Adrenal gland (tissue), 12 donors: ENCODE data around the gene PRDM16. TPM values are rescaled to one million over a fixed set of nuclear protein-coding genes. Genes with fewer than 3 reads are reported as not detected.
A peak's percentile ranks its signal among the peaks of the same experiment; 100 is the strongest.

Experiments
- DNase-seq, 7 donors: peaks; one replicate each; pipeline ENCODE4 v3.0.0-alpha.2; 2019 to 2020
- H3K27ac ChIP-seq, 5 donors: fragments of 200-600 bp; sonication (generic) in 4 of 5; 1 replicate in 3 of 5; 2 replicates in 2 of 5; pipeline versions ENCODE4 v1.5.1 to v1.8.0; 2016 to 2020; ENCODE audit warnings: mild to moderate bottlenecking in 1 of 5
- H3K27me3 ChIP-seq: fragments of 200-600 bp; 2 replicates; pipeline ENCODE4 v1.8.0; 2021
- H3K36me3 ChIP-seq, 2 donors: fragments of 200-600 bp; replicated peaks in 1 of 2; 1 replicate in 1 of 2; 2 replicates in 1 of 2; pipeline versions ENCODE4 v1.5.1 to v1.8.0; 2018 to 2022
- H3K4me1 ChIP-seq, 2 donors: fragments of 200-600 bp; replicated peaks in 1 of 2; 1 replicate in 1 of 2; 2 replicates in 1 of 2; pipeline versions ENCODE4 v1.5.1 to v1.8.0; 2018 to 2021
- H3K4me3 ChIP-seq, 4 donors: fragments of 200-600 bp; sonication (generic) in 3 of 4; one replicate each; pipeline ENCODE4 v1.5.1; 2016 to 2018
- H3K9me3 ChIP-seq, 3 donors: fragments of 200-600 bp; sonication (generic) in 1 of 3; replicated peaks in 1 of 3; 1 replicate in 2 of 3; 2 replicates in 1 of 3; pipeline versions ENCODE4 v1.5.1 to v1.8.0; 2016 to 2021
- POLR2A ChIP-seq, 2 donors: fragments of 450-650 bp; IDR thresholded peaks; one replicate each; pipeline ENCODE4 v1.6.1; 2017; ENCODE audit warnings: antibody characterized with exemption in 2 of 2, mild to moderate bottlenecking in 2 of 2, moderate library complexity in 1 of 2
- WGBS, 4 donors: extraction: QIAGEN DNeasy Blood & Tissue Kit in 2 of 4; methylation state at CpG; one replicate each; pipeline versions ENCODE4 v1.1.5 to v1.1.7; 2013 to 2017; 5-methylcytosine and 5-hydroxymethylcytosine counted together
- intact Hi-C, 2 donors: fragments of 100-400 bp; cut with DNase I; formaldehyde crosslinking; loops; one replicate each; pipeline versions ENCODE4 v1.14.1 to v1.15.0; 2022 to 2023
- polyA plus RNA-seq, 3 donors: library from polyadenylated mRNA; stranded (reverse); fragments of 200-250 nt in 2 of 3; fragments of 350-450 nt in 1 of 3; fragmentation: Illumina TruSeq in 1 of 3; extraction: RNeasy Lipid Tissue Mini Kit (QIAGEN cat#74804) in 1 of 3; gene quantifications; one replicate each; pipeline ENCODE4 v1.2.3, GENCODE V29; 2013 to 2014
- total RNA-seq, 9 donors: library from RNA; depleted of rRNA in 4 of 9; stranded (reverse); fragments of >200 nt in 4 of 9; fragments of 120-200 nt in 1 of 9; fragmentation: NEBNext Ultra II Directional in 1 of 9; extraction: Animal tissue kit (Norgen Biotek cat#: 25700) in 1 of 9; gene quantifications; one replicate each; pipeline versions ENCODE4 v1.1.0 to v1.2.4, GENCODE V29; 2013 to 2023
- TF ChIP-seq, protein P1 (sequence below), 6 experiments: fragments of 450-650 bp in 4 of 6; fragments of 200-600 bp in 2 of 6; sonication (generic) in 1 of 6; IDR thresholded peaks; 1 replicate in 5 of 6; 2 replicates in 1 of 6; pipeline versions ENCODE4 v1.5.1 to v1.8.0; 2016 to 2021; ENCODE audit warnings: antibody characterized with exemption in 6 of 6, mild to moderate bottlenecking in 2 of 6, moderate library complexity in 1 of 6
- donor health status: healthy with polysubstance abuse.
- donor health status: Bipolar disorder and iron deficiency.
- donor health status: DM: yes; HTN: yes; CAD: no.
- donor health status: DM: no; HTN: no; CAD: no.
- donor health status: DM: no; HTN: no; CAD: no.
- donor health status: DM: yes; HTN: yes; CAD: no.

The PRDM16 gene
- total and polyA plus RNA-seq, 12 donors: 0.04 to 2.8 (median 0.61) TPM; not detected in 1

DNA sequence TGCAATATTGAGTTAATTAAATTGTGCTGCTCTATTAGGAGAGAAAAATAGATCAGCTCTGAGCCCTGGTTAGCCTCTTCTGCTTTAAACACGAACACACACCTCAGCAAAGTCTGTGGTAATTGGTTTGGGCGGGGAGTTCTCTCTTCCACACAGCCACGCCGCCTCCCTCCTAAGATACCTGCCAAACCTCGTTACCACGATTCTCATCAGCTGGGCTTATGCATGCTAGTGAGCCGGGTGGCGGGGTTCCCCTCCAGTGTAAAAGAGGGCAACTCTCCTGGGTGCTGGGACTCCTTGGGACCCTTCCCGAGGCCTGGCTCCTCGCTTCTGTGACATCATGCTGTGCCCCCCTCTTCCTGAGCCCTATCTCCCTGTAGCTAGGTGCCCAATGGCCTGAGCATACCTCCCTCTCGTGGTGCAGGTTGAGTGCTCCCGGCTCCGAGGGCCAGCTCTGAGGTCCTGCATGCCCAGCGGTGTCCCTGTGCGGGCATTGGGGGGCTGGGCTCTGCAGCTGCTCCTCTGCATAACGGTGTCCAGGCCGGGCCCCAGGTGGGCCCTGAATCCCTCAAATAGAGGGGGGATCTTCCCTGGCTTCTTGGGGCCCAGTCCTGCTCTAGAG, 182.9 kb downstream of the PRDM16 start:
- WGBS, 4 donors: 73 to 77% (median 75%) methylated on average over 14 to 17 of the region's 17 CpGs
- no peaks in the 10 kb centered on the region for H3K36me3 ChIP-seq
- no peak overlapping the region for H3K27ac ChIP-seq
- intact Hi-C loops: no loop called here
- H3K9me3 ChIP-seq: no peaks in the 10 kb centered on the region
- DNase-seq: peak in 1 of 7 donors; percentile 71
- TF ChIP-seq, protein P1, sequence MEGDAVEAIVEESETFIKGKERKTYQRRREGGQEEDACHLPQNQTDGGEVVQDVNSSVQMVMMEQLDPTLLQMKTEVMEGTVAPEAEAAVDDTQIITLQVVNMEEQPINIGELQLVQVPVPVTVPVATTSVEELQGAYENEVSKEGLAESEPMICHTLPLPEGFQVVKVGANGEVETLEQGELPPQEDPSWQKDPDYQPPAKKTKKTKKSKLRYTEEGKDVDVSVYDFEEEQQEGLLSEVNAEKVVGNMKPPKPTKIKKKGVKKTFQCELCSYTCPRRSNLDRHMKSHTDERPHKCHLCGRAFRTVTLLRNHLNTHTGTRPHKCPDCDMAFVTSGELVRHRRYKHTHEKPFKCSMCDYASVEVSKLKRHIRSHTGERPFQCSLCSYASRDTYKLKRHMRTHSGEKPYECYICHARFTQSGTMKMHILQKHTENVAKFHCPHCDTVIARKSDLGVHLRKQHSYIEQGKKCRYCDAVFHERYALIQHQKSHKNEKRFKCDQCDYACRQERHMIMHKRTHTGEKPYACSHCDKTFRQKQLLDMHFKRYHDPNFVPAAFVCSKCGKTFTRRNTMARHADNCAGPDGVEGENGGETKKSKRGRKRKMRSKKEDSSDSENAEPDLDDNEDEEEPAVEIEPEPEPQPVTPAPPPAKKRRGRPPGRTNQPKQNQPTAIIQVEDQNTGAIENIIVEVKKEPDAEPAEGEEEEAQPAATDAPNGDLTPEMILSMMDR (IDR thresholded peaks at IDR 0.05): no peak
- no peak for TF ChIP-seq POLR2A (IDR thresholded peaks at IDR 0.05)
- H3K4me3 ChIP-seq: no peak overlapping the region
- peaks cover 16% of the 10 kb centered on the region for H3K27me3 ChIP-seq
- no peaks in the 10 kb centered on the region for H3K4me1 ChIP-seq

DNA sequence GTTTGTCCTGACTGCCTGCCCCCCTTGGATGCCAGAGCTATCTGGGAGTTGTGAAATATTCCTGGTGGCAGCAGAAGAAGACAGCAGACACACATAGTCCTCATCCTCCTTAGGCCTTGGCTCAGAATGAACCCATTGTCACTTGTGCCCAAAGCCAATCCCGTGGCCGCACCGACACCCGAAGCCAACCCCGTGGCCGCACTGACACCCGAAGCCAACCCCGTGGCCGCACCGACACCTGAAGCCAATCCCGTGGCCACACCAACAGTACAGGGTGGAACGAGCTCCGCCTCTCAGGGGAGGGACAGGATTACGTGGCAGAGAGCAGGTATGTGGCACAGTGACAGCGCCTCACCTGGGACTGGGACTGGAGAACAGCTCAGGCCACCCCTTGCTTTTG, 186.7 kb downstream of the PRDM16 start:
- intact Hi-C loops: no loop called here
- H3K27ac ChIP-seq: no peak overlapping the region
- no peaks in the 10 kb centered on the region for H3K4me1 ChIP-seq
- no peak for TF ChIP-seq POLR2A (IDR thresholded peaks at IDR 0.05)
- TF ChIP-seq, protein P1 (IDR thresholded peaks at IDR 0.05): no peak
- H3K4me3 ChIP-seq: no peak overlapping the region
- no peaks in the 10 kb centered on the region for H3K9me3 ChIP-seq
- WGBS, 4 donors: 92 to 96% (median 95%) methylated on average over 9 to 15 of the region's 15 CpGs
- no peaks in the 10 kb centered on the region for H3K36me3 ChIP-seq
- DNase-seq: no peak
- no peaks in the 10 kb centered on the region for H3K27me3 ChIP-seq

DNA sequence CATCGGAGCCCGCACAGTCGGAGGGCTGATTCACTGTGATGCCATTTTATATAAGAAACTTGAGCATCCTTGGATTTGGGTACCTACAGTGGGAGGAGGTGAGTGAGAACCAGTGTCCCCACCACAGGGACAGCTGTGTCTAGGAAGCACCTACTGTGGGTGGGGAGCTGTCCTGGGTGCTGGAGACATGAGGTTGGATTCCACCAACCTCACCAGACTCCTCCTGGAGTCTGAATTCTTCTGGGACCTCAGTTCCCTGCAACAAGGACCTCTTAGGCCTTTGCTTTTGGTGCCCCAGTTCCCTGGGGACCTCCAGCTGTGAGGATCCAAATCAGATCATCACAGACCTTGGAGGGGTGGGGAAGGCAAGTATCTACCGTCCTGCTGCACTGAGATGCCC, 188.8 kb downstream of the PRDM16 start:
- DNase-seq: no peak
- intact Hi-C loops: no loop called here
- Histone ChIP-seq H3K9me3 (no peaks in the 10 kb centered on the region), H3K27me3 (no peaks in the 10 kb centered on the region), H3K4me3 (no peak overlapping the region), H3K4me1 (no peaks in the 10 kb centered on the region), H3K36me3 (no peaks in the 10 kb centered on the region), H3K27ac (no peak overlapping the region)
- TF ChIP-seq POLR2A (IDR thresholded peaks at IDR 0.05): no peak
- TF ChIP-seq, protein P1 (IDR thresholded peaks at IDR 0.05): no peak
- 94 to 98% (median 96%) methylated on average over 4 of the region's 4 CpGs for WGBS, 4 donors

DNA sequence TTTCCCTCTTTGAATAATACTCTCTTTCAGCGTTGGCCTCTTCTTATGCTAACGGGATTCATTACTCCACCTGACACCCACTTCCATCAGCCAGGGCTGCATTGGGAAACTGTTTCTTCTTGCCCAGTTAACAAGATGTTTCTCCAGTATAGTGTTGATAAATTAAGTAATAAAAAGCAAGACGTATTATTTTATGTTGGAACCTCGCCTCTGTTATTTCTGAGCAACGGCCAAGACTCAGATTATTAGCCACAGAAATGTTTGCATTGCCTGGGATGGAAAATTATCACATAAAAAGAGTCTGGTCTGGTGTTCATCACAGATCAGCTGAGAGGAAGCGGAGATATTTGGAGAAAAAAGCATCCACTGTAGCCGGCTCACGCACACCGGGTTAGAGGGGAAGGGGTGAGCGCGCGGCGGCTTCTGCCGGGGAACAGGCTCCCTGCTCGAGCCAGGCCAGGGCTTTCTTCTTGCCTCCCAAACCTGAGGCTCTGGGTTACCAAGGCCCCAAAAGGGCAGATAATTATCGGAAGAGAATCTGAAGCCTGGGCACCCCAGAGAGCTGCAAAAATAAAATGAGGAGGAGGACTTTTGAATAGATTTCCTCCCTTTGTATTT, 189.5 kb downstream of the PRDM16 start:
- Histone ChIP-seq H3K27me3 (no peaks in the 10 kb centered on the region), H3K36me3 (no peaks in the 10 kb centered on the region), H3K4me3 (no peak overlapping the region), H3K4me1 (no peaks in the 10 kb centered on the region), H3K9me3 (no peaks in the 10 kb centered on the region), H3K27ac (no peak overlapping the region)
- no peak for DNase-seq
- TF ChIP-seq, protein P1 (IDR thresholded peaks at IDR 0.05): no peak
- no peak for TF ChIP-seq POLR2A (IDR thresholded peaks at IDR 0.05)
- WGBS, 4 donors: 63 to 71% (median 66%) methylated on average over 16 of the region's 16 CpGs
- intact Hi-C loops: no loop called here
